CD14-positive monocyte (primary cell): ENCODE measurements around the gene SLC24A3. TPM values are rescaled to one million over a fixed set of nuclear protein-coding genes. Genes with fewer than 3 reads are reported as not detected.

Experiments used
- DNase-seq, 3 donors: peaks; one replicate each; pipeline ENCODE4 v3.0.0-alpha.2; 2011 to 2022
- H2AFZ ChIP-seq: 2 replicates; pipeline ENCODE4 v1.6.0; 2012; ENCODE audit warnings: mild to moderate bottlenecking, low read depth, low read length, inconsistent platforms; ENCODE audit not compliant: insufficient read depth, poor library complexity, severe bottlenecking
- H3K27ac ChIP-seq, 2 donors: 1 replicate in 1 of 2; 2 replicates in 1 of 2; pipeline ENCODE4 v1.5.1; 2012 to 2013; ENCODE audit warnings: low read length in 2 of 2, control low read depth in 1 of 2, inconsistent platforms in 1 of 2, low read depth in 1 of 2, mild to moderate bottlenecking in 1 of 2
- H3K27me3 ChIP-seq, 2 donors: one replicate each; pipeline versions ENCODE4 v1.6.0 to v1.6.1; 2011 to 2013; ENCODE audit warnings: low read length in 2 of 2; ENCODE audit not compliant: control insufficient read depth in 2 of 2, insufficient read depth in 2 of 2
- H3K36me3 ChIP-seq, 2 donors: replicated peaks in 1 of 2; 1 replicate in 1 of 2; 2 replicates in 1 of 2; pipeline versions ENCODE4 v1.5.1 to v1.6.1; 2012 to 2013; ENCODE audit warnings: low read length in 2 of 2, control low read depth in 1 of 2, inconsistent platforms in 1 of 2, mild to moderate bottlenecking in 1 of 2; ENCODE audit not compliant: insufficient read depth in 2 of 2, control insufficient read depth in 1 of 2
- H3K4me1 ChIP-seq, 2 donors: 1 replicate in 1 of 2; 2 replicates in 1 of 2; pipeline versions ENCODE4 v1.5.1 to v1.6.1; 2012 to 2013; ENCODE audit warnings: low read length in 2 of 2, control low read depth in 1 of 2, inconsistent platforms in 1 of 2, mild to moderate bottlenecking in 1 of 2, moderate library complexity in 1 of 2; ENCODE audit not compliant: insufficient read depth in 2 of 2, control insufficient read depth in 1 of 2
- H3K4me2 ChIP-seq: replicated peaks from 2 replicates; pipeline ENCODE3; 2012; ENCODE audit warnings: low read length, moderate library complexity, mild to moderate bottlenecking; ENCODE audit not compliant: poor library complexity, severe bottlenecking; ENCODE audit errors: extremely low read depth
- H3K4me3 ChIP-seq, 3 experiments: fragments of 200-600 bp in 1 of 3; sonication (generic) in 1 of 3; replicated peaks in 1 of 3; 1 replicate in 2 of 3; 2 replicates in 1 of 3; pipeline ENCODE4 v1.5.1; 2011 to 2013; ENCODE audit warnings: low read length in 3 of 3, mild to moderate bottlenecking in 3 of 3, control low read depth in 2 of 3, low read depth in 2 of 3, inconsistent platforms in 1 of 3, moderate library complexity in 1 of 3
- H3K79me2 ChIP-seq: 2 replicates; pipeline ENCODE4 v1.6.0; 2012; ENCODE audit warnings: mild to moderate bottlenecking, control low read depth, inconsistent platforms, low read length, moderate library complexity; ENCODE audit not compliant: insufficient read depth
- H3K9ac ChIP-seq: 2 replicates; pipeline ENCODE4 v1.6.0; 2017; ENCODE audit warnings: low read length, mild to moderate bottlenecking; ENCODE audit not compliant: insufficient read depth, poor library complexity, severe bottlenecking
- H3K9me3 ChIP-seq, 2 donors: replicated peaks in 1 of 2; 1 replicate in 1 of 2; 2 replicates in 1 of 2; pipeline versions ENCODE4 v1.5.1 to v1.6.1; 2012 to 2013; ENCODE audit warnings: low read length in 2 of 2, control low read depth in 1 of 2; ENCODE audit not compliant: control insufficient read depth in 1 of 2, insufficient read depth in 1 of 2
- H4K20me1 ChIP-seq: 2 replicates; pipeline ENCODE4 v1.6.0; 2012; ENCODE audit warnings: mild to moderate bottlenecking, low read length, control low read depth, moderate library complexity; ENCODE audit not compliant: insufficient read depth
- H3K27ac Mint-ChIP-seq, 7 donors: one replicate each; pipeline ENCODE4 v1.8.0; 2020; ENCODE audit warnings: mild to moderate bottlenecking in 7 of 7, mixed read lengths in 7 of 7, moderate library complexity in 6 of 7, inconsistent platforms in 2 of 7
- H3K27me3 Mint-ChIP-seq, 3 donors: one replicate each; pipeline ENCODE4 v1.8.0; 2021 to 2022; ENCODE audit warnings: low read depth in 3 of 3, mild to moderate bottlenecking in 3 of 3, mixed read lengths in 3 of 3, moderate library complexity in 3 of 3, inconsistent platforms in 1 of 3
- H3K36me3 Mint-ChIP-seq, 2 donors: one replicate each; pipeline ENCODE4 v1.8.0; 2020; ENCODE audit warnings: mixed read lengths in 2 of 2, inconsistent platforms in 1 of 2, mild to moderate bottlenecking in 1 of 2
- H3K4me1 Mint-ChIP-seq: one replicate; pipeline ENCODE4 v1.8.0; 2020; ENCODE audit warnings: mild to moderate bottlenecking, mixed read lengths
- H3K4me3 Mint-ChIP-seq, 2 donors: one replicate each; pipeline ENCODE4 v1.8.0; 2020; ENCODE audit warnings: mild to moderate bottlenecking in 2 of 2, mixed read lengths in 2 of 2, moderate library complexity in 1 of 2
- H3K9me3 Mint-ChIP-seq, 7 donors: one replicate each; pipeline ENCODE4 v1.8.0; 2020 to 2022; ENCODE audit warnings: mixed read lengths in 7 of 7, mild to moderate bottlenecking in 6 of 7, moderate library complexity in 6 of 7, inconsistent platforms in 2 of 7
- WGBS: methylation state at CpG from one replicate; pipeline ENCODE4 v1.1.5; 2013; ENCODE audit warnings: missing lambda C conversion rate; ENCODE audit not compliant: insufficient coverage; 5-methylcytosine and 5-hydroxymethylcytosine counted together
- intact Hi-C, 2 donors: fragments of 100-400 bp; cut with micrococcal nuclease; formaldehyde crosslinking; loops; one replicate each; pipeline versions ENCODE4 v1.15.0 to v1.15.1; 2023
- polyA plus RNA-seq, 3 donors: library from polyadenylated mRNA; depleted of rRNA in 1 of 3; unstranded in 2 of 3; stranded (reverse) in 1 of 3; fragments of 300-500 nt in 2 of 3; fragments of >200 nt in 1 of 3; fragmentation: Illumina TruSeq in 2 of 3; gene quantifications; 1 replicate in 2 of 3; 2 replicates in 1 of 3; pipeline ENCODE4 v1.2.3, GENCODE V29; 2012 to 2021
- TF ChIP-seq, protein P1 (sequence below): fragments of 200-600 bp; IDR thresholded peaks from one replicate; pipeline ENCODE4 v1.8.0; 2022; ENCODE audit warnings: antibody characterized with exemption, mild to moderate bottlenecking

The SLC24A3 gene
- polyA plus RNA-seq, 3 donors = 0.04 to 0.08 TPM; not detected in 1

DNA sequence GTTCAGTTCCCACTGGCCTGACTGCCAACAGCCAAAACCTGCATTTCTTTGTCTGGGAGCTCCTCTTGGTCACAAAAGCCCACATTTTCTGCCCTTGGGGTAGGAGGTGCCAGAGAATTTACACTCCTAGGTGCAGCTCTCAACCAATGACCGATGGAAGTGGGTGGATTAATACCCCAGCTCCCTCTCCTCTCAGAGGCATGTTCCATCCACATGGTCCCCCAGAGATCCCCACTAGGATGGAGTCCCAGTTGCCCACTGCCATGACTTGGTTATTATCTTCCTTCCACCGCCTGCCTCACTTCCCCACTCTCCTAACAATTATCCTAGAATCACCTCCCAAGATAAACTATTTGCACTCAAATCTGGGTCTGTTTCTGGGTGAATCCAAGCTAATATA lies 434.5 kb downstream of the SLC24A3 start:
- Mint-ChIP-seq H3K27ac (no peak overlapping the region), H3K9me3 (peaks cover 0 to 4% (median 2%) of the 10 kb centered on the region in 7 donors), H3K36me3 (no peaks in the 10 kb centered on the region), H3K4me3 (no peak overlapping the region), H3K4me1 (no peaks in the 10 kb centered on the region), H3K27me3 (peaks cover 0 to 2% (median 0%) of the 10 kb centered on the region in 3 donors)
- H3K36me3 ChIP-seq = no peaks in the 10 kb centered on the region
- no peak for DNase-seq
- TF ChIP-seq, protein P1, sequence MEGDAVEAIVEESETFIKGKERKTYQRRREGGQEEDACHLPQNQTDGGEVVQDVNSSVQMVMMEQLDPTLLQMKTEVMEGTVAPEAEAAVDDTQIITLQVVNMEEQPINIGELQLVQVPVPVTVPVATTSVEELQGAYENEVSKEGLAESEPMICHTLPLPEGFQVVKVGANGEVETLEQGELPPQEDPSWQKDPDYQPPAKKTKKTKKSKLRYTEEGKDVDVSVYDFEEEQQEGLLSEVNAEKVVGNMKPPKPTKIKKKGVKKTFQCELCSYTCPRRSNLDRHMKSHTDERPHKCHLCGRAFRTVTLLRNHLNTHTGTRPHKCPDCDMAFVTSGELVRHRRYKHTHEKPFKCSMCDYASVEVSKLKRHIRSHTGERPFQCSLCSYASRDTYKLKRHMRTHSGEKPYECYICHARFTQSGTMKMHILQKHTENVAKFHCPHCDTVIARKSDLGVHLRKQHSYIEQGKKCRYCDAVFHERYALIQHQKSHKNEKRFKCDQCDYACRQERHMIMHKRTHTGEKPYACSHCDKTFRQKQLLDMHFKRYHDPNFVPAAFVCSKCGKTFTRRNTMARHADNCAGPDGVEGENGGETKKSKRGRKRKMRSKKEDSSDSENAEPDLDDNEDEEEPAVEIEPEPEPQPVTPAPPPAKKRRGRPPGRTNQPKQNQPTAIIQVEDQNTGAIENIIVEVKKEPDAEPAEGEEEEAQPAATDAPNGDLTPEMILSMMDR = no peak
- H3K27ac ChIP-seq = no peak overlapping the region
- no peak overlapping the region for H3K9ac ChIP-seq
- no peaks in the 10 kb centered on the region for H4K20me1 ChIP-seq
- H3K4me2 ChIP-seq = no peak overlapping the region
- no peak overlapping the region for H3K4me3 ChIP-seq
- 100% methylated on average over 1 of the region's 2 CpGs for WGBS
- H2AFZ ChIP-seq = no peak overlapping the region
- H3K27me3 ChIP-seq = no peaks in the 10 kb centered on the region
- H3K79me2 ChIP-seq = no peaks in the 10 kb centered on the region
- no peaks in the 10 kb centered on the region for H3K9me3 ChIP-seq
- intact Hi-C loops = no loop called here
- no peaks in the 10 kb centered on the region for H3K4me1 ChIP-seq

DNA sequence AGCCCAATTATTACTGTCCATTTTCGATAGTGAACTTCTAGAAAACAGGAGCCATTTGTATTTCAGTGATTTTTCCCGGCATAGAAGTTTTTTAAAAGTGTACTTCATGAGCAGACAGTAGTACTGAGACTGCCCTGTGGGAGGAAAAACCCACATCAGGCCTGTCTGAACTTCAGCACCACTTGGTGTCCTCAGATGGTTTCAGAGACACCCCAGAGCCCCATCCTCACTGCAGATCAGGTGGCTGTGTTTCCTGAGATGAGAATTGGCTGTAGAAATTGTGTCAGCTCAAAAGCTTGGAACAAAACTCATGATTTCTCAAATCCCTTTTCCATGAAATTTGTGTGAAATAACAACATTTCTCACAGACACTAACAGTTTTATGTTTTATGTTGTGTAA lies 435.6 kb downstream of the SLC24A3 start:
- no peak overlapping the region for H3K9ac ChIP-seq

More for the DNA sequence above, 435.6 kb downstream of the SLC24A3 start:
- Mint-ChIP-seq H3K27ac (no peak overlapping the region), H3K27me3 (peaks cover 0 to 2% (median 0%) of the 10 kb centered on the region in 3 donors), H3K4me1 (no peaks in the 10 kb centered on the region), H3K4me3 (no peak overlapping the region), H3K9me3 (peaks cover 0 to 5% (median 2%) of the 10 kb centered on the region in 7 donors), H3K36me3 (no peaks in the 10 kb centered on the region)
- H3K27me3 ChIP-seq = no peaks in the 10 kb centered on the region
- no peaks in the 10 kb centered on the region for H3K4me1 ChIP-seq
- H3K79me2 ChIP-seq = no peaks in the 10 kb centered on the region
- no peaks in the 10 kb centered on the region for H3K9me3 ChIP-seq
- H3K36me3 ChIP-seq = no peaks in the 10 kb centered on the region
- H3K4me2 ChIP-seq = no peak overlapping the region
- H3K4me3 ChIP-seq = no peak overlapping the region
- H2AFZ ChIP-seq = no peak overlapping the region
- intact Hi-C loops = no loop called here
- WGBS = no CpG with 5 or more reads among the region's 2 CpGs
- TF ChIP-seq, protein P1 = no peak
- no peak for DNase-seq
- H4K20me1 ChIP-seq = no peaks in the 10 kb centered on the region
- H3K27ac ChIP-seq = no peak overlapping the region
